Skeletal muscle cell (primary cell): ENCODE measurements around the gene FAM81A.

ENCODE experiments used
- DNase-seq: peaks from one replicate; pipeline ENCODE4 v3.0.0-alpha.2; 2010; ENCODE audit warnings: low read depth
- H3K4me3 ChIP-seq: 2 replicates; pipeline ENCODE4 v1.5.1; 2011; ENCODE audit warnings: low read depth, mild to moderate bottlenecking, control low read depth, low read length, moderate library complexity

FAM81A gene

GRCh38 chr15:59558851-59559250, 120.9 kb downstream of the FAM81A start:
- H3K4me3 ChIP-seq: no peak overlapping the region
- no peak for DNase-seq

- DNase-seq: no peak
- H3K4me3 ChIP-seq: no peak overlapping the region
These were observed 123.6 kb downstream of the FAM81A start for GRCh38 chr15:59561547-59561946.

- no peak for DNase-seq
These were observed 124.6 kb downstream of the FAM81A start for GRCh38 chr15:59562448-59563186.

GRCh38 chr15:59565299-59565698, 127.3 kb downstream of the FAM81A start:
- no peak for DNase-seq
- H3K4me3 ChIP-seq: no peak overlapping the region

More at GRCh38 chr15:59562448-59563186, 124.6 kb downstream of the FAM81A start:
- H3K4me3 ChIP-seq: no peak overlapping the region

GRCh38 chr15:59567324-59567723, 129.3 kb downstream of the FAM81A start:
- DNase-seq: no peak
- H3K4me3 ChIP-seq: no peak overlapping the region

GRCh38 chr15:59569477-59569876, 131.5 kb downstream of the FAM81A start:
- no peak overlapping the region for H3K4me3 ChIP-seq
- no peak for DNase-seq

GRCh38 chr15:59570315-59570714, 132.3 kb downstream of the FAM81A start:
- no peak for DNase-seq
- H3K4me3 ChIP-seq: no peak overlapping the region

- no peak overlapping the region for H3K4me3 ChIP-seq
- DNase-seq: no peak
These were observed 133.6 kb downstream of the FAM81A start for GRCh38 chr15:59571606-59572005.
